Stimulated activated CD4-positive, alpha-beta T cell treated with anti-CD3 and anti-CD28 coated beads, Interleukin-12 subunit alpha, Interleukin-12 subunit beta, amount 100 ng/mL, for 48 hours (primary cell): Measurements from ENCODE around the gene ARPC1B.
"Not testable (repeated sequence)": the region's sequence is repeated elsewhere in the genome, so short reads cannot be mapped to it uniquely, and the experiment has no call there.

Experiments used
- DNase-seq, 3 donors: peaks; one replicate each; pipeline ENCODE4 v3.0.0-alpha.2; 2020; ENCODE audit warnings: low read depth in 2 of 3, low spot score in 1 of 3

The ARPC1B gene

DNA sequence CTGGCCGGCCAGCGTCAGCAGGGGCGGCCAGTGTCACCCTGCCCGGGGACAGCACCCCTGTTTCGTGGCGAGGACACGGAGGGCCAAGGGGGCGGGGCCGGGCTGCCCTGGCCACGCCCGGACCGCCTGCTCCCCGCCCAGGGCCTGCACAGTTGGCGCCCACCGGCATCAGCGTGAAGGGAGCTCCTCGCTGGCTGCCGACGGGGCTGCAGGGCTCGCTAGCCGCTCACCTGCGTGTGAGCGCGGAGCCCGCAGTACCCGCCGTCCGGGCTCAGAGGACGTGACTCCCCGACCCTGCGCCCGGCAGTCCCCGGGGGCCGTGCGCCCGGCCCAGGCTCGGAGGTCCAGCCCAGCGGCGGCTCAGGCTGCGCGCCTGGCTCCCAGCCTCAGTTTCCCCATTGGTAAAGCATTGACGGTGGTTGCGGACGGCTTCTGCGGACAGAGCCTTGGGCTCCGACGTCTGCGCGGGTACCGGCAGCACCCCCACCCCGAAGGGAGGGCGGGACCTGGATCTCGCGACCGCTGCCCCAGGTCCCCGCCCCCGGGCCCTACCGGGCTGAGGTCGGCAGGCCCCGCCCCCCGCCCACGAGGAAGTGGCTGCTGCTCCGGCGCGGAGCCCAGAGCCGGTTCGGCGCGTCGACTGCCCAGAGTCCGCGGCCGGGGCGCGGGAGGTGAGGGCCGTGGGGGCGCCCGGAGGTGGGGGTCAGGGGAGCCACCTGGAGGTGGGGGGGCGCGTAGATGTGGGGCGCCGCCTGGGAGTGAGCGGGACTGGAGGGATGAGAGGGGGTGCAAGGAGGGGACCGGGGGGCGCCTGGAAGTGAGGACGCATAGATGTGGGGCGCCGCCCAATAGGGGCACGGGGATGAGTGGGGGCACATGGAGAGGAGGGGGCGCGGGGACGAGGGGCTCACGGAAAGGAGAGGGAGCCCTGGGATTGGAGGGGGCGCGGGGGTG is at the start of gene ARPC1B:
ARPC1B (plus strand) TSS at position 620 of the 954 bp plus-strand sequence. CDS start 10,985 bp downstream, outside the sequence.
- DNase-seq = peak; percentile 75 to 88 (median 79)

DNA sequence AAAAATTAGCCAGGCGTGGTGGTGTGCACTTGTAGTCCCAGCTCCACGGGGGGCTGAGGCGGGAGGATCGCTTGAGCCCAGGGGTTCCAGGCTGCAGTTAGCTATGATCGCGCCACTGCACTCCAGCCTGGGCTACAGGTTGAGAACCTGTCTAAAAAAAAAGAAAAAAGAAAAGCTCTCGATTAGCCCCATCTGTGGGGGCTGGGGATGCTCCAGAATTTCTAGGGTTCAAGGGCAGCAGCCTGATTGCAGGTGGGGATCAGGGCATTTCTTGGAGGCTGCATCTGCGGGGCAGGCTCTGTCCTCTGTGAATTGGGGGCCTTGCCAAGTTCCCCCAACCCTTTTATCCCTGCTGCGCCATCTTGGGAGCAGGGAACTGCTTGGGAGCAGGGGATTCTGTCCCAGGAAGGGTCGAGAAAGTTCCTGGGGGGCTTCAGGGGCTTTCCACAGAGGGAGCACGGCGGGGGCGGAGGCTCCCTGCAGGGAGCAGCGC is 49.5 kb upstream of the ARPC1B start:
- DNase-seq = no peak

DNA sequence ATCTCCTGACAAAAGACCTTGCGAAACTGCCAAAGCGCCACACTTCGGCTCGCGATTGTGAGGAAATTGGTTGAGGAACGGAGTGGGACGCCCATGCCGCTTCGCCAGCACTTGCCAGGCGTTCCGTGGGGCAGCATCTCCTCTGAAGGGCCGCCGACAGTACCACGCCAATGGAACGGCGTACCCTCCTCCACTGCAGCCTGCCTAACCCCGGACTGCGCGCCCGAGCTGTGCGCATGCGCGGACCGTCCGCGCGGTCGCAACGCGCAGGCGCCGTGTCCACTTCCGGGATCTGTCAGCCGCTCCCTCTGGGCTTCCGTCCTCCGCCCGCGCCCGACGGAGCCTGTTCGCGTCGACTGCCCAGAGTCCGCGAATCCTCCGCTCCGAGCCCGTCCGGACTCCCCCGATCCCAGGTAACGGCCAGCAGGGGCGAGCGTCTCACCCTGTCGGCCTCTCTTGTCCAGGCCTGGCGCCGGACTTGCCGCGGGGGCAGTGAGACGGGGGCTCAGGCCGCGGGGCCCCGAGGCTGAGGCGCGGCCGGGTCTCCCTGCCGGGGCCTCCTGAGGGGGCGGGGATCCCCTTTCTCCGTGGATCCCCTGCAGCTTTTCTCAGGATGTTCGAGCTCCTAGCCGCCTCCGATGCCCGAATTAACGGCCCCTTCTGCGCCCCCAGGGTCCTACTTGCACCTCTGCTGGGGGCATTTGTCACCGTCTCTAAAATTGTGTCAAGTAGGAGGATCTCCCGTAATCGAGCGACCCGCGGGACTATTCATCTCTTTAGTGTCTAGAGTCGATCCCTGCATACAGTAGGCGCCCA is 48.7 kb upstream of the ARPC1B start, which contains the start of gene ARPC1A:
ARPC1A (plus strand) TSS at position 307 of the 816 bp plus-strand sequence. CDS start 7,456 bp downstream, outside the sequence.
- peak; percentile 78 to 90 (median 86) for DNase-seq

DNA sequence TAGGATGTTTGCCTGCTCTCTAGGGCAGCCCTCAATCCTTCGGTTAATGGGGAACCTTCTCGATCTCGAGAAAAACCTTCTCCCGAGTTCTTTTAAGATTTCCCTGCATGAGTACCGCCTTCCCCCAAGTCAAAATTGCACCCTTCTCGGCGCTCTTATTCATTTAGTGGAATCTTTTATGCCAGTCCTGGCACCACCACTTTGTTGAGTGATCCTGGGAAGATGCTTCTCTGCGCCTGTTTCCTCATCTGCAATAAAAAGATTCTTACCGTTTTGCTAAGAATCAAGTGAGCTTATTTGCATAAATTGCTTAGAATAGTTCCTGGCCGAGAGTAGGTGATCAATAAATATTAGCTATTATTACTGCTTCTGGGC is 48.1 kb upstream of the ARPC1B start:
- no peak for DNase-seq

DNA sequence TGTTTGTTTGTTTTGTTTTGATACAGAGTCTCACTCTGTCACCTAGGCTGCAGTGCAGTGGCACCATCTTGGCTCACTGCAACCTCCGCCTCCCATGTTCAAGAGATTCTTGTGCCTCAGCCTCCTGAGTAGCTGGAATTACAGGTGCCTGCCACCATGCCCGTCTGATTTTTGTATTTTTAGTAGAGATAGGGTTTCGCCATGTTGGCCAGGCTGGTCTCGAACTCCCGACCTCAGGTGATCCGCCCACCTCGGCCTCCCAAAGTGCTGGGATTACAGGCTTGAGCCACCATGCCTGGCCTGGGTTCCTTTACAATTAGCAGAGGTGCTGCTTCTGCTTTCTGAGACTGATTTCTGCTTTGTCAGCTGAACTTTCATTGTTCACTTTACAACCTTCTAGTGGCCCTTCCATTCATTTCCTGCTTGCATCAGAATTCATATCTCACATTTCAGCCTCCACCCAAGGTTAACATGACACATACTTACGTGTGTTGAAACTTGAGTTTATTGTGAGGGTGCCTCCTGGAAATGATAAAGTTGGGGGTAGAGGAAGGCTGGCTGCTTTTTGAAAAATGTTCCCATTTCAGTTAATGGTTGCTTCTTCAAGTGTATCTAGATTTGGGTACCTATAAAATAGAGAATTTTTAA is 44.1 kb upstream of the ARPC1B start:
- DNase-seq = peak in 1 of 3 donors; percentile 21

DNA sequence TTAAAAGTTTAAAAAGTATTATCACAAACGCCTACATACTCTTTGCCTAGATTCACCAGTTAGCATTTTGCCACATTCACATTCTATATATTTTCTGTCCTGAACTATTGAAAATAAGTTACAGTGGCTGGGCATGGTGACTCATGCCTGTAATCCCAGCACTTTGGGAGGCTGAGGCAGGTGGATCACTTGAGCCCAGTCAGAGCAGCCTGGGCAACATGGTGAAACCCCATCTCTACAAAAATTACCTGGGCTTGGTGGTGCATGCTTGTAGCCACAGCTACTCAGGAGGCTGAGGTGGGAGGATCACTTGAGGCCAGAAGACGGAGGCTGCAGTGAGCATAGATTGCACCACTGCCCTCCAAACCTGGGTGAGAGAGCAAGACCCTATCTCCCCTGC is 43.5 kb upstream of the ARPC1B start:
- DNase-seq = no peak

DNA sequence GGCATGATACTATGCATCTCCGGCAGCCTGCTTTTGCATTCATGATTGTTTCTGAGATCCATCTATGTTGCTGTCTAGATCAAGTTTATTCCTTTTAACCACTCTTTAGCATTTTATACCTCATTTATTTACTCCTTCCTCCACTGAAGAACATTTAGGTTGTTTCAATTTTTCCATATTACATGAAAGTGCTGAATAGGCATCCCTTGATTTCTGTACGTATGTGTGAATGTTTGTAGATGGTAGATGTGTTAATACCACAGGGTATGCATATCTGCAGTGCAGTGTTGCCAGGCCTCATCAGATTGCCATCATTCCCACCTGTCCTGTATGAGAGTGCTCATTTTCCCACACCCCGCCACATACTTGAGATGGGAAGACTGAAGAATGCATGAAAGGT is 34.9 kb upstream of the ARPC1B start:
- DNase-seq = no peak

DNA sequence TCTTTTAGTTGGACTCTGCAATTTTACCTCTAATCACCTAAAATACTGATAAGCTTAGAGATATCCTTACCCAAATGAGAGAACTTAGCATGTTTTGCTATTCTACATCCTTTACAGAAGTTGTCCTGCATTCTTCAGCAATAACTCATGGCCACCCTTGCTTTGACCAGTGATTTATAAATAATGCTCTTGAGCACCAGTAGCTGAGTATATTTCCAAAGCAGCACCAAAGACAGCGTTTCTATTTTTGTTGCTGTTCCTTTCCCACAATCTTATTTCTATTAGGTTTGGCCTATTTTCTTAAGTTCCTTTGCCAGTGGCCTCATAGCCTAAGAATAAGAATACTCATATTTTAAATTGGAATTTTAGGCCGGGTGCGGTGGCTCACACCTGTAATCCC is 33.9 kb upstream of the ARPC1B start:
- DNase-seq = no peak

DNA sequence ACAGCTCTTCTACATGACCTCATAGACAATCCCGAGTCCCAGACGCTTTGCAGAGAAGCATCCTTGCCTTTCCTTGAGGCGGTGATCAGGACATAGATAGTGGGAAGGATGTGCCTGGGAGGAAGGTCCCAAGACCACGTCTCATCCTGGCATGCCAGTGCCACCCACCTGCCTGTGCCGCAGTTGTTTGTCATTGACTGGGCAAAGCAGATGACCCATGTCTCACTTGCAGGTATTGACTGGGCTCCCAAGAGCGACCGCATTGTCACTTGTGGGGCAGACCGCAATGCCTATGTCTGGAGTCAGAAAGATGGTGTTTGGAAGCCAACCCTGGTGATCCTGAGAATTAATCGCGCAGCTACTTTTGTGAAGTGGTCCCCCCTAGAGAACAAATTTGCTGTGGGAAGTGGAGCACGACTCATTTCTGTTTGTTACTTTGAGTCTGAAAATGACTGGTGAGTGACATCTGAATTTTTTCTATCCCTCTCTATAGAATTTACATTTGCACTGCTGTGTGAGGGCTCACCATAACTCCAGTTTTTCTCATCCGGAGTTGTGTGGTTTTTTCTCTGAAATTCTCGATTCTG is 30.4 kb upstream of the ARPC1B start:
- DNase-seq = no peak

DNA sequence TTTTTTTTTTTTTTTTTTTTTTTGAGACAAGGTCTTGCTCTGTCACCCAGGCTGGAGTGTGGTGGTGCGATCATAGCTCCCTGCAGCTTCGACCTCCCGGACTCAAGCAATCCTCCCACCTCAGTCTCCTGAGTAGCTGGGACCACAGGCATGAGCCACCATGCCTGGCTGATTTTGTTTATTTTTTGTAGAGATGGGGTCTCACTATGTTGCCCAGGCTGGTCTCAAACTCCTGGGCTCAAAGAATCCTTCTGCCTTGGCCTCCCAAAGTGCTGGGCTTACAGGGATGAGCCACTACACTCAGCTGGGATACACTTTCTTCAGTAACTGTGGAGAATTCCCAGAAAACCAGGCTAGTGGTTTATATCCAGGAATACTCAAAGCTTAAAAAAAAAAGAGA is 23.9 kb upstream of the ARPC1B start:
- DNase-seq = not testable (repeated sequence)

DNA sequence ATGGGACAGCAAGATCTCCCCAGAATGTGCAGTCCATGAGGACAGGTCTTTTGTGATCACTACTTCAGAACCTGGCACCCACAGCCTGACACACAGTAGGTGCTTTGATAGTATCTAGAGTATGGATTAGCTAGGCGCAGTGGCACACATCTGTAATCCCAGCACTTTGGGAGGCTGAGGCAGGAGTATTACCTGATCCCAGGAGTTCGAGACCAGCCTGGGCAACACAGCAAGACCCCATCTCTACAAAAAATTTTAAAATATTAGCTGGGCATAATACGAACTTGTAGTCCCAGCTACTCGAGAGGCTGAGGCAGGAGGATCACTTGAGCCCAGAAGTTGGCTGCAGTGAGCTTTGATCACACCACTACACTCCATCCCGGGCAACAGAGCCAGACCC is 22.3 kb upstream of the ARPC1B start:
- no peak for DNase-seq

DNA sequence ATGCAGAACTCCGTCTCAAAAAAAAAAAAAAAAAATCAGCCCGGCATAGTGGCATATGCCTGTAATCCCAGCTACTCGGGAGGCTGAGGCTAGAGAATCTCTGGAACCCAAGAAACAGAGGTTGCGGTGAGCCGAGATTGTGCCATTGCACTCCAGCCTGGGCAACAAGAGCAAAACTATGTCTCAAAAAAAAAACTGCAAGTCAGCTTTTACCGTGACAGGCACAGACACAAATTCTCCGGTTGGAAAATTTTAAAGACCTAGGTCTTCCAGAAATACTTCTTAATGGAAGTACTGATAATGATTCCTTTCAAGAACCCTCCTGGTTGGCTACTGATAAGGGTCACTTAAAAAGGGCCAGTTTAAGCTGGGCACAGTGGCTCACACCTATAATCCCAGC is 19.4 kb upstream of the ARPC1B start:
- DNase-seq = no peak

DNA sequence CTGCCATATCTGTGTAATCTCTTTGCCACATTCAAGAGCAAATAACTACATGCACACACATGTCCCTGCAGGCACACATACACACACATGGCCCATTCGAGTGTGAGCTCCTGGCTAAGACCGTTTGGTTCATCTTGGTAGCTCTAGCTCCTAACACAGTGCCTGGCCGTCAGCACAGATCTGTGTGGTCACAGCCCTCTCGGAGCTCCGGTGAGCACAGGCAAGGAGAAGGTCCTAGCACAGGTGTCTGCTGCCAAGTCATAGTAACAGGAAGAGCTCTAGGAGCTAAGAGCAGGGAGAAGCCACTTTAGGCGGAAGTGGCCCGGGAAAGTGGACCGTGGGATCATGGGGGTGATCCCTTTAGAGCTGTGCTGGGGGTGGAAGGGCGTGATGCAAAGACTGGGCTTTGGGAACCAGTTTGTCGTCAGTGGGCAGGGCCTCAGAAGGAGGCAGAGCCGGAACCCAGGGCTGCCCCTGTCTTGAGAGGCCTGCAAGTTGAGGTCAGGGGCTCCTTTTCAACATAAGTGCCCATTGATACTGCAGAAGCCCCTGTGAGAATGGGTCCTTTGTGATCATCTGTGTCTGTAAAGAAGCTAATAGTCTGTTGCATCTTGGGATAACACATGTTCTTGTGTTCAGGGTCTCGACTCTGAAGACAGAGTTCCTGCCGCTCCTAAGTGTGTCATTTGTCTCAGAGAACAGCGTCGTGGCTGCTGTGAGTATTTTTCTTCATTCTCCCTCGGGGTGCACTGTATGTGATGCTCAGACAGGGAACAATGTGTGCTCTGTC is 16.6 kb upstream of the ARPC1B start:
- no peak for DNase-seq

DNA sequence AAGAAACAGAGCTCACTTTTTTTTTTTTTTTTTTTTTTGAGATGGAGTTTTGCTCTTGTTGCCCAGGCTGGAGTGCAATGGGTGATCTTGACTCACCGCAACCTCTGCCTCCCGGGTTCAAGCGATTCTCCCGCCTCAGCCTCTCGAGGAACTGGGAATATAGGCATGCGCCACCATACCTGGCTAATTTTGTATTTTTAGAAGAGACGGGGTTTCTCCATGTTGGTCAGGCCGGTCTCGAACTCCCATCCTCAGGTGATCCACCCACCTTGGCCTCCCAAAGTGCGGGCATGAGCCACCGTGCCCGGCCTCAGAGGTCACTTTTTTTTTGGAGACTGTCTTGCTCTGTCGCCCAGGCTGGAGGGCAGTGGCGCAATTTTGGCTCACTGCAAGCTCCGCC is 16.0 kb upstream of the ARPC1B start:
- DNase-seq = not testable (repeated sequence)

DNA sequence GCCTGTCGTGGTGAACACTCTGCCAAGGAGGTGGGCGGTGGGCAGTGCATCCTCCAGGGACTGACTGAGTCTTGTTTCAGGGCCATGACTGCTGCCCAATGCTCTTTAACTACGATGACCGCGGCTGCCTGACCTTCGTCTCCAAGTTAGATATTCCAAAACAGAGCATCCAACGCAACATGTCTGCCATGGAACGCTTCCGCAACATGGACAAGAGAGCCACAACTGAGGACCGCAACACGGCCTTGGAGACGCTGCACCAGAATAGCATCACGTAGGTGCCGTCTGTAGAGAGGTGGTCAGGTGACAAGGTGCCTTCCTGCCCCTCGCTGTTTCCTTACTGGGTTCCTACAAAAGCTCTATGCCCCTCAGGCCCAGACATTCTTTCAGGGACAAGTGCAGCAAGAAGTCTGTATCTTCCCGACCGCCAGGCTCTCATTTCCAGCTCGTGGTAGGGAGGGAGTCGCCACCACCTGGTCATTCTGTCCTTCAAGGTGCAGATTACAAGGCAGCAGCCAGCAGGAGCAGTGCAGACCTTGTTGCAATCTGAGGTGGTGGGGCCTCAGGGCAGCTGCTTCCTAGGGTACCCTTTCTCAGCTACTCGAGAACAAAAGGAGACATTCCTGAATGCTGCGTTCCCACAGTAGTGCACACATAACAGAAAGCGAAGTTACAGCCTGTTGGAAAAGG is 14.9 kb upstream of the ARPC1B start:
- no peak for DNase-seq

DNA sequence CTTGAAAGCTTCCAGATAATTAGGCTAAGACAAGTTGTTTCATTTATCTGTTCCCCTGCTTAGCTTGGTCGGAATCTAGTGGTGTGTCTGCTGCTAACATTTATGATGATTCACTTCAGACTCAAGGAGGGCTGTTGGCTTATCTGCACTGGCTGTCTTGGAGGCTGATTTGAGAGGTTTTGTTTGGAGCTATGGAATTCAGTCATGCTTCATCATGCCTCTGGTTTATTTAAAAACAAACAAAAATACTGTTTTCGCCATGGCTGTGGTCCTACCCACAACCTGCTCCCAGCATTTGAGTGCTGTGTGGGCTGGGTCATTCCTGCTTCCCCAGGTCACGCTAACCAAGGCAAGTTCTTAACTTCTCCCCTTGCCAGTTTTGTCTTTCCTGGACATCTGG is 11.7 kb upstream of the ARPC1B start:
- no peak for DNase-seq

DNA sequence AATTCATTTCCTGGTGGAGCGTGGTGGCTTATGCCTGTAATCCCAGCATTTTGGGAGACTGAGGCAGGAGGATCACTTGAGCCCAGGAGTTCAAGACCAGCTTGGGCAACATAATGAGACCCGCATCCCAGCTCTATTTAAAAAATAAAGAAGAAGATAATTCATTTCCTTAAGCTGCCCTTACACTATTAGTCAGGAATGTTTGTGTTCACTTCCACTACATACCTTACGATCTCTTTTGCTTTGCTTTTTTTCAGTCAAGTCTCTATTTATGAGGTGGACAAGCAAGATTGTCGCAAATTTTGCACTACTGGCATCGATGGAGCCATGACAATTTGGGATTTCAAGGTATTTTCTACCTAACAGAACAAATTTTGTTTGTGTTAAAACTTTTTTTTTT is 11.2 kb upstream of the ARPC1B start:
- no peak for DNase-seq

DNA sequence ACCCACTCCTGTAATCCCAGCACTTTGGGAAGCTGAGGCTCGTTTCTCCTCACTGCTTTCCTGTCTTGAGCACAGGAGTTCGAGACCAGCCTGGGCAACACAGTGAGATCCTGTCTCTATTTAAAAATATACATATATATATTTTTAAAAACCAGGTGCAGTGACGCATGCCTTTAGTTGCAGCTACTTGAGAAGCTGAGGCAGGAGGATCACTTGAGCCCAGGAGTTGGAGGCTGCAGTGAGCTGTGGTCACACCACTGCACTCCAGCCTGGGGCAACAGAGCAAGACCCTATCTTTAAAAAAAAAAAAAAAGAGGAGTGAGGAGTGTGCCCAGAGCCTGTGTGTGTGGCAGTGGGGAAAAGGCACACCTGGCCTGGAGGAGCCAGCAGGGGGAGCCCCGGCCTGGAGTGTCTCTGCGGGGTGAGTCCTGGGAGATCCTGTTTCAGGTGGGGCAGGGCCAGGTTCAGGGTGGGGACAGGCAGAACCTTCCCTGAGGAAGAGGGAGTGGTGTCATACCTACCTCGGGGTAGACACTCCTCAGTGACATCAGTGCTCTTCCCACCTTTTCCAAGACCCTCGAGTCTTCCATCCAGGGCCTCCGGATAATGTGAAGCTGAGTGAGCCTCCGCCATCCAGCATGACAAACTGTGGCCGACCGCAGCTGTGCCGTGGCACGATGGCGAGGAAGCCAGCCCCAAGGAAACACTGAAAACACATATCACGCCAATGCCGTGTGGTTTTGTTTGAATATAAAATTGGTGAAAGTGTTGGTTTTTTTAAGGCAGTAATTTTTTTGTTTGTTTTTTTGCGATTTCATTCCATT is 9.0 kb upstream of the ARPC1B start:
- DNase-seq = peak in 2 of 3 donors; percentile 33 to 49

DNA sequence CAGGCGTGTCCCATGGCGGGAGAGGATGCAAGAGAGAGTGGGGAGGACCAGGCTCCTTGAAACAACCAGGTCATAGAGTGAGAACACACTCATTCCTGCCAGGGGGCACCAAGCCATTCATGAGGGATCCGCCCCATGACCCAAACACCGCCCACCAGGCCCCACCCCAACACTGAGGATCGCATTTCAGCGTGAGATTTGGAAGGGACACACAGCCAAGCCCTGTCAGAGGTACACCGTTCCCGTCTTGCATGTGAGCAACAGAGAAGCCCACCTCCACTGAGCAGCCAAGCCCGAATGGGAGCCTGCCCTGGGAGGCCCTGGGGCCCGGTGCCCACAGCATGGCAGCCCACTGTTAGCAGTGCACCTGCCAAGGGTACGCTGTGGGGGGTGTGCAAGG is 7.9 kb upstream of the ARPC1B start:
- no peak for DNase-seq
